Measurements from ENCODE around the gene XPNPEP2.

XPNPEP2 gene

GRCh38 chrX:129798456-129798855 is 59.7 kb downstream of the XPNPEP2 start:
- no peak for TF ChIP-seq CTCF (IDR thresholded peaks at IDR 0.05; ENCODE audit: insufficient read depth, missing control alignments)
- no peak for DNase-seq (ENCODE audit: insufficient read length, low spot score)
- FAIRE-seq: no peak

DNA sequence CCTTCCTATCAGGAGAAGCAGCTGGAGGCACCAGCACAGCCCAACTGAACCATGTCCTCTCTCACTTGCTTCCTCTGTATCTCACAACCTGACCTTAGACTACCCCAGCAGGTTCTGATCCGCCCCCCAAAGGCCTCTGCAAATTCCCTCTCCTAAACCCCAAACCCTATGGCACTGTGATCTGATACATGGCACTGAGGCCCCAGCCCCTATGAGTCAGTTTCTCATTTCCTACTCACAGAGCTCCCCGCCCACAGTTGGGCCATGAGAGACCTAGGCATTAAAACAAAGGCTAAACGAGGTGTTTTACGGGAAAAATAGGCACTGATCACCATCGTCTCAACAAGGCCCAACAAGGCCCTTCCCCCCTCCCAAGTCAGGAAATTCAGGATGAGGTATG is 60.1 kb downstream of the XPNPEP2 start:
- FAIRE-seq (no peak), DNase-seq (ENCODE audit: insufficient read length, low spot score) (no peak)
- TF ChIP-seq CTCF (IDR thresholded peaks at IDR 0.05; ENCODE audit: insufficient read depth, missing control alignments): no peak

- DNase-seq (ENCODE audit: insufficient read length, low spot score): no peak
- TF ChIP-seq CTCF (IDR thresholded peaks at IDR 0.05; ENCODE audit: insufficient read depth, missing control alignments): no peak
- FAIRE-seq: no peak
Measured at GRCh38 chrX:129800186-129800585, 61.4 kb downstream of the XPNPEP2 start.

DNA sequence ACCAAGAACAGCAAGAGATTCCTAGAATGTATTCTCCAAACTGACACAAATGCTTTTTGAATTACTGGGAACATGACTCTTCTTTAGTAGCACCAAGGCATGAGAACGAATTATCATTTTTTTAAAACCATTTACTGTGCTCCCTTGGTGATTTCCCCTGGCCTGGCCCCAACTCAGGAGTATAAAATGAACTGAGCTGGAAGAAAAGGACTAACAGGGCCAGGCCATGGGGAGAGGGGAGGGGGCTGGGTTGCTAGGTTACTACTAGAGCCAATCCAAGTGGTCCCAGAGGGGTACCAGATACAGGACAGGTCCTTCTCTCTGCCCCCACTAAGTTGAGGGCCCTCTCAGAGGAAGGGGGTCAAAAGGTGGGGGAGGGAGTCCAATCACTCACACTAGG is 64.1 kb downstream of the XPNPEP2 start:
- FAIRE-seq: no peak
- TF ChIP-seq CTCF (IDR thresholded peaks at IDR 0.05; ENCODE audit: insufficient read depth, missing control alignments): no peak
- DNase-seq (ENCODE audit: insufficient read length, low spot score): no peak

DNA sequence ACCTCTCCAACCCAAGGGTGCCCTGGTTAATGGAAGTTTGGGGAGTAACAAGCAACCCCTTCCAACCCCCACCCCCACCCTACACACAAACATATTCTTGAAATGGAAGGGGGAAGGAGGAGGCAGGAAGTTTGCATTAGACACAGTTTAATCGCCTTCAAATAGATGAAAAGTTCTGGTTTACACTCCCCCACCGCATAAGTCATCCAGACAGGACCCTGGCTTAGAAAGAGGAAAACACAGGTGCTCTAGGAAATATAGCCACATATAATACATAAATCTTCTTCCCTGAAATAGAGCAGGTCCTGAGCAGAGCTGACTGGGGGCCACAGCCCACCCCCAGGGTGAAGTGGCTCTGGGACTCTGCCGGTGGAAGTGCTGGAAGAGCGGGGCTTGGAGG is 66.0 kb downstream of the XPNPEP2 start:
- no peak for TF ChIP-seq CTCF (IDR thresholded peaks at IDR 0.05; ENCODE audit: insufficient read depth, missing control alignments)
- FAIRE-seq (no peak), DNase-seq (ENCODE audit: insufficient read length, low spot score) (no peak)

DNA sequence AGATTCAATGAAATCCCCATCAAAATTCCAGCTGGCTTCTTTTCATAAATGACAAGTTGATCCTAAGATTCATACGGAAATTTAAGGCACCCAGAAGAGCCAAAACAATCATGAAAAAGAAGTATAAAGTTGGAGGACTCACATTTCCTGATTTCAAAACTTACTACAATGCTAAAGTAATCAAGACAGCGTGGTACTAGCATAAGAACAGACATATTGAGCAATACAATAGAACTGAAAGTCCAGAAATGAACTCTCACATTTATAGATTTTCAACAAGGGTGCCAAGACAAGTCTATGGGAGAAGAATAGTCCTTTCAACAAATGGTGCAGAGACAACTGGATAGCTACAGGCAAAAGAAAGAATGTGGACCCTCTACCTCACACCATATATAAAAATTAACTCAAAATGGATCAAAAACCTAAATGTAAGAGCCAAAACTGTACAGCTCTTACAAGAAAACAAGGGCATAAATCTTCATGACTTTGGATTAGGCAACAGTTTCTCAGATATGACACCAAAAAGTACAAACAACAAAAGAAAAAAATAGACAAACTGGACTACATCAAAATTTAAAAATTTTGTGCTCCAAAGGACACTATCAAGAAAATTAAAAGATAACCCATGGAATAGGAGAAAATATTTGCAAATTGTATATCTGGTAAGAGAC is 69.5 kb downstream of the XPNPEP2 start:
- no peak for DNase-seq (ENCODE audit: insufficient read length, low spot score)
- TF ChIP-seq CTCF (IDR thresholded peaks at IDR 0.05; ENCODE audit: insufficient read depth, missing control alignments): no peak
- FAIRE-seq: no peak
